ENCODE data around the gene ARHGAP6.

DNA sequence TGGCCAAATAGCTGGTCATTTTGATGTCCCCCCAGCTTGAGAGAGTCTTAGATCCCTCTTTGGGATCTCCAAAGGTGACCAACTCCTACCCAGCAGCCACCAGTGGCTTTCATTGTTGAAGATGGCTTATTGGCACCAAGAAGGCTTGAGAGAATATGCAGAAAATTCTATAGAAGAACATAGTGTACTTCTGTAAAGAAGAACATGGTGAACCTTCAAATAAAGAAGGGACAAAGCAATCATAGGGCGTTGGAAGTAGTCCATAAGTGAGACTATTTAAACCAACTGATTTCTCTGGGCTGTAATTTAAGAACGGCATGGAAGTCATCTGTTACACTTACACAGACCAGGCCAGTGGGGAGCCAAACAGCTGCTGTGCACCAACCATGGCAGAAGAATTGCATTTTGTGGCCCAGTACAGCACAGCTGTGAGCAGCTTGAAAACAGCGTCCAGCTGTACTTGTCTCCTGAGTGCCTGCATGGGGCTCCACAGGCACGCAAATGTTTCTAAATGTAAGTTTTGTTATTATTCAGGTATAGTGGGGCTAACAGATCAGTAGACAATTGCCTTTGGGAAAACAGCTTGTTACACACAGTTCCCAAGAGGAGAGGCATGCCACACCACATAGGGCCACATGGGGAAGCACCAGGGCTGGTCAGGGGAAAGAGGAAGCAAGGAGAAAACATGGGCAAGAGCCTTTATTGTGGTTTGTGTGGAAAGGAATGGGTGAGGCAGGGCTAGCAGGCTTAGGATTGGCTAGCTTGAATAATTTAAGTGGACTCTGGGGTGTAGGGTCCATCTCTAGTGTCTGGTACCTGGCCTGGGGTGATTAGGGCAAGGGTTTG lies 125.0 kb downstream of the ARHGAP6 start:
- TF ChIP-seq MAZ (IDR thresholded peaks at IDR 0.05; ENCODE audit: borderline replicate concordance, low read depth, low read length): no peak
- TF ChIP-seq, protein P1, sequence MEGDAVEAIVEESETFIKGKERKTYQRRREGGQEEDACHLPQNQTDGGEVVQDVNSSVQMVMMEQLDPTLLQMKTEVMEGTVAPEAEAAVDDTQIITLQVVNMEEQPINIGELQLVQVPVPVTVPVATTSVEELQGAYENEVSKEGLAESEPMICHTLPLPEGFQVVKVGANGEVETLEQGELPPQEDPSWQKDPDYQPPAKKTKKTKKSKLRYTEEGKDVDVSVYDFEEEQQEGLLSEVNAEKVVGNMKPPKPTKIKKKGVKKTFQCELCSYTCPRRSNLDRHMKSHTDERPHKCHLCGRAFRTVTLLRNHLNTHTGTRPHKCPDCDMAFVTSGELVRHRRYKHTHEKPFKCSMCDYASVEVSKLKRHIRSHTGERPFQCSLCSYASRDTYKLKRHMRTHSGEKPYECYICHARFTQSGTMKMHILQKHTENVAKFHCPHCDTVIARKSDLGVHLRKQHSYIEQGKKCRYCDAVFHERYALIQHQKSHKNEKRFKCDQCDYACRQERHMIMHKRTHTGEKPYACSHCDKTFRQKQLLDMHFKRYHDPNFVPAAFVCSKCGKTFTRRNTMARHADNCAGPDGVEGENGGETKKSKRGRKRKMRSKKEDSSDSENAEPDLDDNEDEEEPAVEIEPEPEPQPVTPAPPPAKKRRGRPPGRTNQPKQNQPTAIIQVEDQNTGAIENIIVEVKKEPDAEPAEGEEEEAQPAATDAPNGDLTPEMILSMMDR (IDR thresholded peaks at IDR 0.05): no peak
- no peak for TF ChIP-seq SMC3 (IDR thresholded peaks at IDR 0.05)
- TF ChIP-seq, protein P2, sequence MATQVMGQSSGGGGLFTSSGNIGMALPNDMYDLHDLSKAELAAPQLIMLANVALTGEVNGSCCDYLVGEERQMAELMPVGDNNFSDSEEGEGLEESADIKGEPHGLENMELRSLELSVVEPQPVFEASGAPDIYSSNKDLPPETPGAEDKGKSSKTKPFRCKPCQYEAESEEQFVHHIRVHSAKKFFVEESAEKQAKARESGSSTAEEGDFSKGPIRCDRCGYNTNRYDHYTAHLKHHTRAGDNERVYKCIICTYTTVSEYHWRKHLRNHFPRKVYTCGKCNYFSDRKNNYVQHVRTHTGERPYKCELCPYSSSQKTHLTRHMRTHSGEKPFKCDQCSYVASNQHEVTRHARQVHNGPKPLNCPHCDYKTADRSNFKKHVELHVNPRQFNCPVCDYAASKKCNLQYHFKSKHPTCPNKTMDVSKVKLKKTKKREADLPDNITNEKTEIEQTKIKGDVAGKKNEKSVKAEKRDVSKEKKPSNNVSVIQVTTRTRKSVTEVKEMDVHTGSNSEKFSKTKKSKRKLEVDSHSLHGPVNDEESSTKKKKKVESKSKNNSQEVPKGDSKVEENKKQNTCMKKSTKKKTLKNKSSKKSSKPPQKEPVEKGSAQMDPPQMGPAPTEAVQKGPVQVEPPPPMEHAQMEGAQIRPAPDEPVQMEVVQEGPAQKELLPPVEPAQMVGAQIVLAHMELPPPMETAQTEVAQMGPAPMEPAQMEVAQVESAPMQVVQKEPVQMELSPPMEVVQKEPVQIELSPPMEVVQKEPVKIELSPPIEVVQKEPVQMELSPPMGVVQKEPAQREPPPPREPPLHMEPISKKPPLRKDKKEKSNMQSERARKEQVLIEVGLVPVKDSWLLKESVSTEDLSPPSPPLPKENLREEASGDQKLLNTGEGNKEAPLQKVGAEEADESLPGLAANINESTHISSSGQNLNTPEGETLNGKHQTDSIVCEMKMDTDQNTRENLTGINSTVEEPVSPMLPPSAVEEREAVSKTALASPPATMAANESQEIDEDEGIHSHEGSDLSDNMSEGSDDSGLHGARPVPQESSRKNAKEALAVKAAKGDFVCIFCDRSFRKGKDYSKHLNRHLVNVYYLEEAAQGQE (IDR thresholded peaks at IDR 0.05): no peak
- TF ChIP-seq POLR2A (IDR thresholded peaks at IDR 0.05; ENCODE audit: low read length): no peak
- TF ChIP-seq, protein P3, sequence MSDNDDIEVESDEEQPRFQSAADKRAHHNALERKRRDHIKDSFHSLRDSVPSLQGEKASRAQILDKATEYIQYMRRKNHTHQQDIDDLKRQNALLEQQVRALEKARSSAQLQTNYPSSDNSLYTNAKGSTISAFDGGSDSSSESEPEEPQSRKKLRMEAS (IDR thresholded peaks at IDR 0.05): no peak
- no peak for TF ChIP-seq KDM5A (IDR thresholded peaks at IDR 0.05)
- no peak for TF ChIP-seq CHD2 (IDR thresholded peaks at IDR 0.05; ENCODE audit: low read length, partially characterized antibody)
- TF ChIP-seq CEBPB (IDR thresholded peaks at IDR 0.05): no peak
- TF ChIP-seq EP300 (IDR thresholded peaks at IDR 0.05): no peak

Data from A549 (cell line).